GM06990 (cell line): ENCODE data around the gene GNAS.

ENCODE experiments used
- DNase-seq: peaks from one replicate; pipeline ENCODE4 v3.0.0-alpha.2; 2011; ENCODE audit not compliant: insufficient read length; ENCODE audit errors: extremely low read depth
- H3K27me3 ChIP-seq: replicated peaks from 2 replicates; pipeline ENCODE4 v1.6.0; 2011; ENCODE audit warnings: low read length; ENCODE audit not compliant: control insufficient read depth, insufficient read depth
- H3K36me3 ChIP-seq: 2 replicates; pipeline ENCODE4 v1.5.1; 2011; ENCODE audit warnings: low read length; ENCODE audit not compliant: control insufficient read depth, insufficient read depth
- H3K4me3 ChIP-seq: replicated peaks from 2 replicates; pipeline ENCODE4 v1.5.1; 2011; ENCODE audit warnings: low read depth, mild to moderate bottlenecking, control low read depth, low read length
- CTCF ChIP-seq: IDR thresholded peaks from 2 replicates; pipeline ENCODE4 v1.5.1; 2011; ENCODE audit warnings: low read length, control low read depth, mild to moderate bottlenecking, inconsistent platforms; ENCODE audit not compliant: insufficient read depth, poor library complexity, severe bottlenecking

The GNAS gene

GRCh38 chr20:58891086-58891717, 38.7 kb downstream of the GNAS start:
- peak; percentile 82 for DNase-seq
- Histone ChIP-seq H3K27me3 (no peaks in the 10 kb centered on the region), H3K36me3 (peaks cover 4% of the 10 kb centered on the region; the same call in 1 of the 2 replicates), H3K4me3 (peak overlapping the region; percentile 70)
- TF ChIP-seq CTCF, result no peak

DNA sequence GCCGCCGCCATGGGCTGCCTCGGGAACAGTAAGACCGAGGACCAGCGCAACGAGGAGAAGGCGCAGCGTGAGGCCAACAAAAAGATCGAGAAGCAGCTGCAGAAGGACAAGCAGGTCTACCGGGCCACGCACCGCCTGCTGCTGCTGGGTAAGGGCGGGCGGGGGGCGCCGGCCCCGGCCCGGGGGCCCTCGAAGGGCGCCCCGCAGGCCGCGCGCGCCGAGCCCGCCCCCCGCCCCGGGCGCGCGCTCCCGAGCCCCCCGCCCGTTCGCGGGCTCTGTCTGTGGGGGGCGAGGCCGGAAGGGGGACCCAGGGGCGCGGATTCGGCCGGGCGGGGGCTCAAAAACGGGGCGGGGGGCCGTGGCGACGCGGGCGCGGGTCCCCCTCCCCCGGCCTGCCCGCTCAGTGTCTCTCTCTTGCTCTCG, 39.2 kb downstream of the GNAS start:
- Histone ChIP-seq H3K4me3 (peak overlapping the region; percentile 70), H3K27me3 (no peaks in the 10 kb centered on the region), H3K36me3 (peaks cover 6% of the 10 kb centered on the region; the same call in 1 of the 2 replicates)
- DNase-seq, result no peak
- no peak for TF ChIP-seq CTCF

DNA sequence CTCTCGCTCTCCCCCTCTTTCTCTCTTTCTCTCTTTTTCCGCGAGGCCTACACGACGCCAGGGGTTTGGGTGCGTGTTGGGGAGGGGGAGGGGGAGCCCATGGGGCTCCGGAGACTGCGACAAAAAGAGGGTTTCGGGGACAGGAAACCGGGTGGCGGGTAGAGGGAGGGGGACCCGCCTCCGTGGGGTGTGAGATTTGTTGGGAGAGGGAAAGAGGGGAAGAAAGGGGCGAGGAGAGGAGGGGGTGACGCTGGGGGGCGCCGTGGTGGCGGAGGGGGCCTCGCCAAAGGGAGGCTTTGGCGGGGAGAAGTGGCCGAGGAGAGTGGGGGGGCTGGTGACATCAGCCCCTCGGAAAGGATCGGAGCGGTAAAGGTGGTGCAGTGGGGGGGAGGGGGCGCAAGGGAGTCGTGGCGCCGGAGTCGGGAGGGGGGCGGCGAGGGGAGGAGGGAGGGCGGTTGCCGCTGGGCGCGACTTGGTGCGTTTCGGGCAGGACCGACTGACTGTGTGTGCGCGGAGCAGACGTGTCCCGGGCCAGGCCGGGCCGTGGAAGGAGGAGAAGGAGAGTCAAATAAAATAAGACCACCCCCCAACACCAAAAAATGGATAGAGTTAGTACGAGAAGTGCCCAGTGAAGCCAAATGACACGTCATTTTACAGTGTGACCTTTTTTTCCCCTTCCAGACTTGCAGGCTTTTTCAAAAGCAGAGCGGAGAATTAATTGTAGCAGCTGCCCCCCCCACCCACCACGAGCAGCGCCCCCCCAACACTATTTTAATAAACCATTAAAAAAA, 39.8 kb downstream of the GNAS start:
- DNase-seq, result peak; percentile 84
- TF ChIP-seq CTCF, result peak; percentile 40
- Histone ChIP-seq H3K36me3 (peaks cover 6% of the 10 kb centered on the region; the same call in 1 of the 2 replicates), H3K4me3 (peak overlapping the region; percentile 70), H3K27me3 (no peaks in the 10 kb centered on the region)

DNA sequence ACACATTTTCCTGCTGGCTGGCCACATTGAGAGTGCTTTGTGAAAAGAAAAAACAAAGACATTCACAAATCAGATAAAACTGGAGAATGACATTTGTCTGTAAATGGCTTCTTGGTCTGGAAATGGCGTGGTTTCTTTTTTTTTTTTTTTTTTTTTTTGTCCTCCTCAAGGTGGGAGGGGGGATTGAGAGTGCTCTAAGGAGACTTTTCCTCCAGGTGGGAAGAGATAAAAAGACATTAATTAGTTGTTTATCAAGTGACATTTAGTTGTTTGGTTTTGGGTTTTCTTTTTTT, 40.4 kb downstream of the GNAS start:
- no peak for TF ChIP-seq CTCF
- DNase-seq, result no peak
- Histone ChIP-seq H3K27me3 (no peaks in the 10 kb centered on the region), H3K4me3 (peak overlapping the region; percentile 70), H3K36me3 (peaks cover 6% of the 10 kb centered on the region)

- no peaks in the 10 kb centered on the region for H3K27me3 ChIP-seq
- TF ChIP-seq CTCF, result no peak
- peaks cover 6% of the 10 kb centered on the region for H3K36me3 ChIP-seq
- DNase-seq, result no peak
- H3K4me3 ChIP-seq, result peak overlapping the region; percentile 70
Measured at GRCh38 chr20:58893355-58894120, 41.0 kb downstream of the GNAS start.
